ENCODE data around the gene MACF1. TPM values are rescaled to one million over a fixed set of nuclear protein-coding genes. Genes with fewer than 3 reads are reported as not detected.

MACF1 gene
- total RNA-seq, 1 donor from 2014 or later: 185 TPM

DNA sequence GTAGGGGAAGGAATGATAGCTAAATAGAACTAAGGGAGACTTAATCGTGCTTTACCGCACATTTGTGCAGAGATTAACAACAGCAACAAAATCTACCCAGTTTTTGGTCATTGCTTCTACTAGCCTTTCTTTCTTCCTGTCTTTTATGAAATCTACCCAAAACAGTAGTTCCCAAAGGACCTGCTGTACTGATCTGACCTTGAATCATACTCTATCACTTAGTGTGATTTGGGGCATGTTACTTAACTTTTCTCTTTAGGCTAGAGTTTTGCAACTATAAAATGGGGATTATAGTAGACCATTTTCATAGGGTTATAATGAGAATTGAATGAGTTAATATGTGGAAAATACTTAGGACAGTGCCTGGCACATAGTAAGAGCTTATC, 30.5 kb upstream of the MACF1 start:
- H3K27me3 Mint-ChIP-seq (ENCODE audit: low read depth): peaks cover 71% of the 10 kb centered on the region
- TF ChIP-seq, protein P1, sequence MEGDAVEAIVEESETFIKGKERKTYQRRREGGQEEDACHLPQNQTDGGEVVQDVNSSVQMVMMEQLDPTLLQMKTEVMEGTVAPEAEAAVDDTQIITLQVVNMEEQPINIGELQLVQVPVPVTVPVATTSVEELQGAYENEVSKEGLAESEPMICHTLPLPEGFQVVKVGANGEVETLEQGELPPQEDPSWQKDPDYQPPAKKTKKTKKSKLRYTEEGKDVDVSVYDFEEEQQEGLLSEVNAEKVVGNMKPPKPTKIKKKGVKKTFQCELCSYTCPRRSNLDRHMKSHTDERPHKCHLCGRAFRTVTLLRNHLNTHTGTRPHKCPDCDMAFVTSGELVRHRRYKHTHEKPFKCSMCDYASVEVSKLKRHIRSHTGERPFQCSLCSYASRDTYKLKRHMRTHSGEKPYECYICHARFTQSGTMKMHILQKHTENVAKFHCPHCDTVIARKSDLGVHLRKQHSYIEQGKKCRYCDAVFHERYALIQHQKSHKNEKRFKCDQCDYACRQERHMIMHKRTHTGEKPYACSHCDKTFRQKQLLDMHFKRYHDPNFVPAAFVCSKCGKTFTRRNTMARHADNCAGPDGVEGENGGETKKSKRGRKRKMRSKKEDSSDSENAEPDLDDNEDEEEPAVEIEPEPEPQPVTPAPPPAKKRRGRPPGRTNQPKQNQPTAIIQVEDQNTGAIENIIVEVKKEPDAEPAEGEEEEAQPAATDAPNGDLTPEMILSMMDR (conservative IDR thresholded peaks at IDR 0.05): no peak
- no peak overlapping the region for H3K4me3 Mint-ChIP-seq
- no peaks in the 10 kb centered on the region for H3K9me3 Mint-ChIP-seq
- H3K4me1 Mint-ChIP-seq: peaks cover 41% of the 10 kb centered on the region
- H3K27ac Mint-ChIP-seq (ENCODE audit: unreplicated experiment): no peak overlapping the region
- DNase-seq (ENCODE audit: low read depth, low spot score): no peak
- H3K36me3 Mint-ChIP-seq (ENCODE audit: low read depth): no peaks in the 10 kb centered on the region

GRCh38 chr1:39174390-39175081, 30.0 kb upstream of the MACF1 start:
- Mint-ChIP-seq H3K27ac (ENCODE audit: unreplicated experiment) (no peak overlapping the region), H3K4me1 (peaks cover 41% of the 10 kb centered on the region), H3K36me3 (ENCODE audit: low read depth) (no peaks in the 10 kb centered on the region), H3K4me3 (no peak overlapping the region), H3K9me3 (no peaks in the 10 kb centered on the region), H3K27me3 (ENCODE audit: low read depth) (peaks cover 70% of the 10 kb centered on the region)
- DNase-seq (ENCODE audit: low read depth, low spot score): no peak
- TF ChIP-seq, protein P1 (conservative IDR thresholded peaks at IDR 0.05): no peak

DNA sequence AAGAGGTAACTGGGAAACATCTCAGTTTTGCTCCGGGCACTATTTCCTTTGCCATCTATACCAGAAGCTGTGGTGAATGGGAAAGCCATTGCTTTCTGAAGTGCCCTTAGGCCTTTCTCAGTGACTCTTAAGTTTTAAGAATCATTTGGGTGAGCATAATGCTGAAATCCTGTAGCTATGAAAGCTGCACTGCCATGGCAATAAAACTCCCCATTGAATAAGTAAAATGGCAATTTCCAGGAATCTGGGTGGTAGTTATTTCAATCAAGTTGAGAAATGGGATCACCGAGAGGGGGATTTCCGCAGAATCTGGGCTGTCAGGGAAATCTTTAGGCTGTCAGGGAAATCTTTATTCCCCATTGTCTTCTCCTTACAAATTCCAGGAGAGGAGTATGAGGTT, 26.8 kb upstream of the MACF1 start:
- TF ChIP-seq, protein P1 (conservative IDR thresholded peaks at IDR 0.05): no peak
- Mint-ChIP-seq H3K9me3 (peaks cover 2% of the 10 kb centered on the region), H3K27ac (ENCODE audit: unreplicated experiment) (no peak overlapping the region), H3K4me1 (peaks cover 28% of the 10 kb centered on the region), H3K27me3 (ENCODE audit: low read depth) (peaks cover 52% of the 10 kb centered on the region), H3K4me3 (no peak overlapping the region), H3K36me3 (ENCODE audit: low read depth) (peaks cover 6% of the 10 kb centered on the region)
- no peak for DNase-seq (ENCODE audit: low read depth, low spot score)

GRCh38 chr1:39178541-39179431, 25.7 kb upstream of the MACF1 start:
- peaks cover 48% of the 10 kb centered on the region for H3K27me3 Mint-ChIP-seq (ENCODE audit: low read depth)
- peaks cover 23% of the 10 kb centered on the region for H3K4me1 Mint-ChIP-seq
- no peak overlapping the region for H3K27ac Mint-ChIP-seq (ENCODE audit: unreplicated experiment)
- TF ChIP-seq, protein P1 (conservative IDR thresholded peaks at IDR 0.05): no peak
- no peak for DNase-seq (ENCODE audit: low read depth, low spot score)
- H3K4me3 Mint-ChIP-seq: no peak overlapping the region
- peaks cover 6% of the 10 kb centered on the region for H3K36me3 Mint-ChIP-seq (ENCODE audit: low read depth)
- H3K9me3 Mint-ChIP-seq: peaks cover 2% of the 10 kb centered on the region

DNA sequence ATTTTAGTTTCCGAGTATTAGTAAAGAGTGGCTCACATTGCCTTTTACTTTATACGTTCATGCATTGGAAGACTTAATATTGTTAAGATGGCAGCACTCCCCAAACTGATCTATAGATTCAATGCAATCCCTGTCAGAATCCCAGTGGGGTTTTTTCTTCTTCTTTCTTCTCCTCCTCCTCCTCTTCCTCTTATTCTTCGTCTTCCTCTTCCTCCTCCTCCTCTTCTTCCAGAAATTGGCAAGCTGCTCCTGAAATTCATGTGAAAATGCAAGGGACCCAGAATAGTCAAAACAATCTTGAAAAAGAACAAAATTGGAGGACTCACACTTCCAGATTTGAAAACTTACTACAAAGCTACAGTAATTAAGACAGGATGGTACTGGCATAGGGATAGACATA, 23.2 kb upstream of the MACF1 start:
- peaks cover 6% of the 10 kb centered on the region for H3K36me3 Mint-ChIP-seq (ENCODE audit: low read depth)
- H3K4me3 Mint-ChIP-seq: no peak overlapping the region
- no peak for DNase-seq (ENCODE audit: low read depth, low spot score)
- no peak overlapping the region for H3K27ac Mint-ChIP-seq (ENCODE audit: unreplicated experiment)
- H3K27me3 Mint-ChIP-seq (ENCODE audit: low read depth): peaks cover 27% of the 10 kb centered on the region
- peaks cover 2% of the 10 kb centered on the region for H3K9me3 Mint-ChIP-seq
- H3K4me1 Mint-ChIP-seq: peaks cover 19% of the 10 kb centered on the region
- TF ChIP-seq, protein P1 (conservative IDR thresholded peaks at IDR 0.05): no peak
